Right atrium auricular region (tissue), 2 donors: Measurements from ENCODE around the gene PNRC1. TPM values are rescaled to one million over a fixed set of nuclear protein-coding genes. Genes with fewer than 3 reads are reported as not detected.
A peak's percentile ranks its signal among the peaks of the same experiment; 100 is the strongest.

ENCODE experiments used
- DNase-seq: peaks from one replicate; pipeline ENCODE4 v3.0.0-alpha.2; 2019; ENCODE audit warnings: low spot score
- H3K27ac ChIP-seq, 2 donors: fragments of 200-600 bp; sonication (generic); 1 replicate in 1 of 2; 2 replicates in 1 of 2; pipeline ENCODE4 v1.5.1; 2016 to 2019
- H3K27me3 ChIP-seq, 2 donors: fragments of 200-600 bp; sonication (generic); one replicate each; pipeline versions ENCODE4 v1.5.1 to v1.6.0; 2017 to 2019
- H3K36me3 ChIP-seq: fragments of 200-600 bp; sonication (generic); one replicate; pipeline ENCODE4 v1.5.1; 2016
- H3K4me1 ChIP-seq, 2 donors: fragments of 200-600 bp; sonication (generic); one replicate each; pipeline versions ENCODE4 v1.5.1 to v1.6.0; 2017 to 2019
- H3K4me3 ChIP-seq, 2 donors: fragments of 200-600 bp; sonication (generic); 1 replicate in 1 of 2; 2 replicates in 1 of 2; pipeline ENCODE4 v1.5.1; 2017 to 2019; ENCODE audit warnings: mild to moderate bottlenecking in 1 of 2, moderate library complexity in 1 of 2
- H3K9me3 ChIP-seq, 2 donors: fragments of 200-600 bp; sonication (generic); one replicate each; pipeline ENCODE4 v1.5.1; 2019
- total RNA-seq, 2 donors: library from RNA; depleted of rRNA; stranded (reverse); fragments of >200 nt; gene quantifications; one replicate each; pipeline ENCODE4 v1.1.0, GENCODE V29; 2016
- TF ChIP-seq, protein P1 (sequence below), 2 donors: fragments of 200-600 bp; sonication (generic); IDR thresholded peaks; one replicate each; pipeline ENCODE4 v1.5.1; 2019; ENCODE audit warnings: antibody characterized with exemption in 2 of 2

The PNRC1 gene
- total RNA-seq, 2 donors from 2014 or later = 180 to 201 TPM

DNA sequence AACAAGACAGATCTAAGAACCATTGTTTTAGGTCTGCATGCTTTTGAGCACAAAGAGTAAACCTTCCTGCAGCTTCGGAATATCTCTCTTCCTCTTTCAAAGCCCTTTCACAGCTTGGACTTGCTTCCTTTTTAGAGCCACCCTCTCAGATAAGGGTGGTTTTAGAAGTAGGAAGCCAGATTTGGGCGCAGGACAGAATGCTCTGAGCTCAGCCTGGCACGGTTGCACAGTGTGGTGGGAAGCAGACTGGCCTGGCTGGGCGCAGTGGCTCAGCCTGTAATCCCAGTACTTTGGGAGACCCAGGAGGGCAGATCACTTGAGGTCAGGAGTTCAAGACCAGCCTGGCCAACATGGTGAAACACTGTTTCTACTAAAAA, 35.6 kb upstream of the PNRC1 start:
- H3K27ac ChIP-seq = peak overlapping the region; percentile 0 to 11
- peaks cover 0 to 15% of the 10 kb centered on the region in 2 donors for H3K4me1 ChIP-seq
- TF ChIP-seq, protein P1, sequence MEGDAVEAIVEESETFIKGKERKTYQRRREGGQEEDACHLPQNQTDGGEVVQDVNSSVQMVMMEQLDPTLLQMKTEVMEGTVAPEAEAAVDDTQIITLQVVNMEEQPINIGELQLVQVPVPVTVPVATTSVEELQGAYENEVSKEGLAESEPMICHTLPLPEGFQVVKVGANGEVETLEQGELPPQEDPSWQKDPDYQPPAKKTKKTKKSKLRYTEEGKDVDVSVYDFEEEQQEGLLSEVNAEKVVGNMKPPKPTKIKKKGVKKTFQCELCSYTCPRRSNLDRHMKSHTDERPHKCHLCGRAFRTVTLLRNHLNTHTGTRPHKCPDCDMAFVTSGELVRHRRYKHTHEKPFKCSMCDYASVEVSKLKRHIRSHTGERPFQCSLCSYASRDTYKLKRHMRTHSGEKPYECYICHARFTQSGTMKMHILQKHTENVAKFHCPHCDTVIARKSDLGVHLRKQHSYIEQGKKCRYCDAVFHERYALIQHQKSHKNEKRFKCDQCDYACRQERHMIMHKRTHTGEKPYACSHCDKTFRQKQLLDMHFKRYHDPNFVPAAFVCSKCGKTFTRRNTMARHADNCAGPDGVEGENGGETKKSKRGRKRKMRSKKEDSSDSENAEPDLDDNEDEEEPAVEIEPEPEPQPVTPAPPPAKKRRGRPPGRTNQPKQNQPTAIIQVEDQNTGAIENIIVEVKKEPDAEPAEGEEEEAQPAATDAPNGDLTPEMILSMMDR (IDR thresholded peaks at IDR 0.05) = no peak
- peak; percentile 61 for DNase-seq
- no peak overlapping the region for H3K4me3 ChIP-seq
- H3K36me3 ChIP-seq = no peaks in the 10 kb centered on the region
- H3K9me3 ChIP-seq = no peaks in the 10 kb centered on the region
- H3K27me3 ChIP-seq = no peaks in the 10 kb centered on the region

DNA sequence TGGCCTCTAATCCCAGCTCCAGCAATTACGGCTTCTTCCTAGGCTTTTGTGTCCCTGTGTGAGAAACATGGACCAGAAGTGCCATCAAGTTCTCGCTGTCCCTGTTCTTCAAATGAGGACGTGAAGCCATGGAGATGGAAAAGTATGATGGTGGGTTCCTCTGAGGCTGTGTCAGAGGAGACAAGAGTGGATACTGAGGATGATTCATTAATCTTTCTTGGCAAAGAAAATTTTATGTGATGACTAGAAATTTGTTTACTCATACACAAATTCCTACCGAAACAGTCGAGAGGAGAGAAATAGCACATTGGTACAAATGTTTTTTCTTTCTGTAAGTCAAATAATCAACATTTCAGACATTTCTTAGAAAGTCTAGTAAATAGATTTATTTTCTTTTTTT, 35.0 kb upstream of the PNRC1 start:
- Histone ChIP-seq H3K27me3 (no peaks in the 10 kb centered on the region), H3K4me1 (peaks cover 0 to 20% of the 10 kb centered on the region in 2 donors), H3K27ac (peak overlapping the region in 1 of 2 donors; percentile 11), H3K4me3 (no peak overlapping the region), H3K9me3 (no peaks in the 10 kb centered on the region), H3K36me3 (no peaks in the 10 kb centered on the region)
- TF ChIP-seq, protein P1 (IDR thresholded peaks at IDR 0.05) = no peak
- peak; percentile 30 for DNase-seq

DNA sequence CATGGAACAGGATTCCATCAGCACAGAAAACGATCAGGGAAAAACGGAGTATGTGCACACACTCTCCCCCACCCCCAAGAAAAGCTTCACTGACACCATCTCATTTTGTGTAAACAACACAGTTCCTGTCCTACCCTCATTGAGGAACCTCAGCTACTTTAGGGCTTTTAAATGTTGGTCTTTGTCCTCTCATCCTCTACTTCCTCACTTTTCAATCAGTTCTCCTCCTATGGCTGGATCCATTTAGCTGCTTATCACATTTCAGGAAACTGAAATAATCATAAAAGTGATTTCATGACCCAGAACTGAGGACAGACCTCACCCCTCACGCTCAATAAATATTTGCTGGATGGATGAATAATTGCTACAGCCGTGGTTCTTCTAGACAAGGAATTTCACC, 33.1 kb upstream of the PNRC1 start:
- Histone ChIP-seq H3K27me3 (no peaks in the 10 kb centered on the region), H3K4me1 (peaks cover 0 to 23% of the 10 kb centered on the region in 2 donors), H3K27ac (no peak overlapping the region), H3K36me3 (no peaks in the 10 kb centered on the region), H3K9me3 (no peaks in the 10 kb centered on the region), H3K4me3 (no peak overlapping the region)
- no peak for DNase-seq
- TF ChIP-seq, protein P1 (IDR thresholded peaks at IDR 0.05) = no peak

DNA sequence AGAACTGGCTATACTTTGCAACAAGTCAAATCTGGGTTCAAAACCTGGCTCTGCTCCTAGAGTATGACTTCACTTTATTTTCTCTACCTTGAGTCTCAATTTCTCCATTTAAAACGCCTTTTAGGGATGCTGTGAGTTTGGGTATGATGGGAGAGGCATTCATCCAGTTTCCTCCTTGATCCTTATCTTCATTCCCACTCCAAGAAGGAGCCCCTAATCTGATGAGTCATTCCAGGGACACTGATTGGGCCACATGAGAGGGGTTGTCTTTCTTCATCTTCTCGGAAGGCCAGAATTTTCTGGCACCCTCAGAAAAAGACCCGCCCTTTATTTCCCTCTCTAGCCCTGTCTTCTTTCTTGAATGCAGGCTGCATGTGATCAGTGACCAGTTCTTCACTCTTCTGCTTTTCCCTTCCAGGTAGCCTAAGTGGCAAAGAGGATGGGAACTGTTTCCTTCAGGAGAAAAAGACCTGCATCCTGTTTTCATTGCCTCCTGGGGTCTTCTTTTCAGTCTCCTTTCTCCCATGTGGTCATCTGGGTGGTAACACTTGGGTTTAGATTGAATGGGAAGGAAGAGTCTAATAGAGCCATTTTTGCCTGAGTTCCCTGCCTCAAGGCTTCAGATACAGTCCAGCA, 32.1 kb upstream of the PNRC1 start:
- DNase-seq = peak; percentile 50
- no peaks in the 10 kb centered on the region for H3K27me3 ChIP-seq
- no peak overlapping the region for H3K4me3 ChIP-seq
- H3K4me1 ChIP-seq = peaks cover 0 to 23% of the 10 kb centered on the region in 2 donors
- TF ChIP-seq, protein P1 (IDR thresholded peaks at IDR 0.05) = no peak
- no peaks in the 10 kb centered on the region for H3K9me3 ChIP-seq
- H3K27ac ChIP-seq = no peak overlapping the region
- H3K36me3 ChIP-seq = no peaks in the 10 kb centered on the region

DNA sequence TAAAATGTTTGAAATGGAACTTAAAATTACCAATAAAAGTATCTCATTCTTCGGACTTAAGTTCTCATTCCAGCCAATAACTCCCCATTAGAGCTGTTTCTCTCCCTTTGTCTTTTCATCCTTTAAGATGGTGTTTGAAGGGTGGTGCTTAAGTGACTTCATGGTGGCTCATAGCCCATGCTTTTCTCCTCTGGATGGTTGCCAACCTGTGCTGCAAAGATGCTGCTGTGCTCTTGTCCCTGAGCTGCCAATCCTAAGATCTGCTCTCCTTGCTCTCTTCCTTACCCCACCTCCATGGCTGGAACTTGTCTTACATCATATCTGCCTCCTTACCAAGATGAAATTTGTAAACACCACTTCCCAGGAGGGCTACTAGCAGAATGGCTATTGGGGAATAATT, 31.6 kb upstream of the PNRC1 start:
- Histone ChIP-seq H3K9me3 (no peaks in the 10 kb centered on the region), H3K4me1 (peaks cover 0 to 23% of the 10 kb centered on the region in 2 donors), H3K27ac (no peak overlapping the region), H3K27me3 (no peaks in the 10 kb centered on the region), H3K4me3 (no peak overlapping the region), H3K36me3 (no peaks in the 10 kb centered on the region)
- peak; percentile 54 for DNase-seq
- TF ChIP-seq, protein P1 (IDR thresholded peaks at IDR 0.05) = no peak

DNA sequence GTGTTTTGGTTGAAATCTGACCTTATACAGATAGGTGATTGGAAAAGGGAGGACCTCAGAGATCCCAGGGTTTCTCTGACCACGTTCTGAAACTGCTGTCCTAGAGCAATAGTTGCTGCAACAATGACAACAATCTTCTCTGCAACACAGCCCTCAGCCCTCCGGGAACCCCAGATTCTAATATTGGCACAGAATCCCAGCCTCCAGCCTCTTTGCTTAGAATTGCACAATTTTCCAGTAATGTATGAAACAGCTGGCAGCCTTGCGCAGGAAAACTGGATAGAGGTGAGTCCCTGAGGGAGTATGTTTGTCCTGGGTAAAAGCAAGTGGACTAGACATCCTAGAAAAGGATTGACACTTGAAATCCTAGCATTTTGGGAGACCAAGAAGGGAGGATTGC, 30.4 kb upstream of the PNRC1 start:
- H3K36me3 ChIP-seq = no peaks in the 10 kb centered on the region
- H3K4me1 ChIP-seq = peaks cover 0 to 17% of the 10 kb centered on the region in 2 donors
- TF ChIP-seq, protein P1 (IDR thresholded peaks at IDR 0.05) = no peak
- H3K27me3 ChIP-seq = no peaks in the 10 kb centered on the region
- no peak overlapping the region for H3K27ac ChIP-seq
- no peak overlapping the region for H3K4me3 ChIP-seq
- peak; percentile 85 for DNase-seq
- H3K9me3 ChIP-seq = no peaks in the 10 kb centered on the region
